HepG2 (cell line): Measurements from ENCODE around the gene ANKRD13C. TPM values are rescaled to one million over a fixed set of nuclear protein-coding genes. Genes with fewer than 3 reads are reported as not detected.

ENCODE experiments used
- ATAC-seq: fragments of 200-7000 bp; cut with Tn5 transposase; 3 replicates; pipeline ENCODE4 v1.9.1; 2020; ENCODE audit warnings: mild to moderate bottlenecking, moderate library complexity
- BruUV-seq: library from RNA; stranded (reverse); fragments of 400-500 nt; replicated peaks from 2 replicates; lab custom pipeline; 2021; lab: Mats Ljungman, UMichigan
- CTCF ChIA-PET: fragments of 300-600 bp; formaldehyde crosslinking; extraction: SDS; loops from one replicate; lab custom pipeline; 2021; ENCODE audit warnings: low total read pairs, inconsistent platforms, low intra/inter-chr PET ratio; lab: Yijun Ruan, JAX
- POLR2A ChIA-PET: fragments of 350-600 bp; sonication (Branson Sonifier 250); formaldehyde crosslinking; loops from one replicate; lab custom pipeline; 2020; ENCODE audit warnings: antibody characterized with exemption, inconsistent platforms; lab: Yijun Ruan, JAX
- DNase-seq: peaks from one replicate; pipeline ENCODE4 v3.0.0-alpha.2; 2015; ENCODE audit warnings: low spot score
- FAIRE-seq: peaks from 3 replicates; lab custom pipeline; 2011; peaks lifted over from hg19 to GRCh38; lab: Jason Lieb, UNC
- H2AFZ ChIP-seq: one replicate; pipeline ENCODE4 v1.6.1; 2011; ENCODE audit warnings: low read length, inconsistent platforms
- H3K27ac ChIP-seq: fragments of 300-600 bp; 3 replicates; pipeline ENCODE4 v1.8.0; 2011; ENCODE audit warnings: mixed run types, mild to moderate bottlenecking, mixed read lengths, low read length, inconsistent platforms; ENCODE audit not compliant: insufficient read depth; ENCODE audit errors: extremely low read length
- H3K27me3 ChIP-seq, 2 experiments: fragments of 200-600 bp in 1 of 2; 2 replicates in 1 of 2; 3 replicates in 1 of 2; pipeline versions ENCODE4 v1.6.0 to v1.8.0; 2011; ENCODE audit warnings: low read length in 2 of 2, mild to moderate bottlenecking in 2 of 2, moderate library complexity in 2 of 2, inconsistent platforms in 1 of 2; ENCODE audit not compliant: insufficient read depth in 2 of 2, control insufficient read depth in 1 of 2
- H3K36me3 ChIP-seq, 2 experiments: fragments of 200-600 bp in 1 of 2; replicated peaks in 1 of 2; 2 replicates in 1 of 2; 3 replicates in 1 of 2; pipeline versions ENCODE4 v1.5.1 to v1.8.0; 2011; ENCODE audit warnings: low read length in 2 of 2, inconsistent platforms in 1 of 2; ENCODE audit not compliant: insufficient read depth in 2 of 2, control insufficient read depth in 1 of 2
- H3K4me1 ChIP-seq: 2 replicates; pipeline ENCODE4 v1.5.1; 2012; ENCODE audit warnings: low read length, inconsistent platforms; ENCODE audit not compliant: insufficient read depth
- H3K4me2 ChIP-seq: 2 replicates; pipeline ENCODE4 v1.6.0; 2011; ENCODE audit warnings: low read depth, low read length, inconsistent platforms
- H3K4me3 ChIP-seq, 3 experiments: fragments of 200-600 bp in 1 of 3; sonication (generic), shearing (Covaris generic) in 1 of 3; replicated peaks in 1 of 3; 2 replicates each; pipeline ENCODE4 v1.5.1; 2011 to 2016; ENCODE audit warnings: low read length in 3 of 3, inconsistent platforms in 2 of 3, low read depth in 2 of 3, mild to moderate bottlenecking in 2 of 3, control low read depth in 1 of 3, mixed read lengths in 1 of 3; ENCODE audit not compliant: insufficient read depth in 1 of 3
- H3K79me2 ChIP-seq: one replicate; pipeline ENCODE4 v1.6.1; 2011; ENCODE audit warnings: low read length, inconsistent platforms; ENCODE audit not compliant: insufficient read depth
- H3K9ac ChIP-seq: 2 replicates; pipeline ENCODE4 v1.6.0; 2011; ENCODE audit warnings: mild to moderate bottlenecking, low read depth, low read length, inconsistent platforms; ENCODE audit not compliant: insufficient read depth
- H3K9me3 ChIP-seq: 2 replicates; pipeline ENCODE4 v1.5.1; 2012; ENCODE audit warnings: mild to moderate bottlenecking, low read length
- H4K20me1 ChIP-seq: 2 replicates; pipeline ENCODE4 v1.6.0; 2011; ENCODE audit warnings: inconsistent platforms, mild to moderate bottlenecking, low read length, moderate library complexity; ENCODE audit not compliant: insufficient read depth
- ETV6 ChIP-seq: sonication (generic); formaldehyde crosslinking; conservative IDR thresholded peaks from 2 replicates; pipeline ENCODE4 v1.4.0; 2020; ENCODE audit warnings: missing genetic modification reagents
- EZH2 ChIP-seq: conservative IDR thresholded peaks from 2 replicates; pipeline ENCODE4 v1.6.1; 2012; ENCODE audit warnings: mild to moderate bottlenecking, low read depth, low read length, moderate library complexity
- HOMEZ ChIP-seq: IDR thresholded peaks from 2 replicates; pipeline ENCODE4 v1.6.1; 2016; ENCODE audit warnings: low read depth
- KAT8 ChIP-seq: IDR thresholded peaks from 2 replicates; pipeline ENCODE4 v1.6.1; 2016; ENCODE audit warnings: missing genetic modification reagents, missing compliant biosample characterization
- MIER3 ChIP-seq: IDR thresholded peaks from 2 replicates; pipeline ENCODE4 v1.6.1; 2016; ENCODE audit warnings: missing compliant biosample characterization, borderline replicate concordance
- NFE2L1 ChIP-seq: sonication (generic); formaldehyde crosslinking; IDR thresholded peaks from 2 replicates; pipeline ENCODE4 v1.4.0; 2020; ENCODE audit warnings: missing genetic modification reagents, mild to moderate bottlenecking, borderline replicate concordance
- RFX3 ChIP-seq: IDR thresholded peaks from 2 replicates; pipeline ENCODE4 v1.6.1; 2016; ENCODE audit warnings: missing biosample characterization, missing genetic modification reagents
- SIN3B ChIP-seq: fragments of 150-350 bp; IDR thresholded peaks from 2 replicates; pipeline ENCODE4 v1.6.1; 2014; ENCODE audit warnings: low read length
- SNAI1 ChIP-seq: sonication (generic); formaldehyde crosslinking; IDR thresholded peaks from 2 replicates; pipeline ENCODE4 v1.5.0; 2020; ENCODE audit warnings: mild to moderate bottlenecking, missing genetic modification reagents, borderline replicate concordance
- SRSF4 ChIP-seq: fragments of 200-400 bp; formaldehyde crosslinking; IDR thresholded peaks from one replicate; pipeline ENCODE4 v1.6.1; 2018; ENCODE audit warnings: mild to moderate bottlenecking, low read depth, low read length, moderate library complexity; ENCODE audit not compliant: poor library complexity, severe bottlenecking
- TCF12 ChIP-seq, 2 experiments: fragments of 450-650 bp in 1 of 2; sonication (generic) in 1 of 2; formaldehyde crosslinking in 1 of 2; IDR thresholded peaks; 2 replicates each; pipeline versions ENCODE4 v1.6.1 to v1.8.0; 2017 to 2022; ENCODE audit warnings: antibody characterized with exemption in 1 of 2, mild to moderate bottlenecking in 1 of 2, missing genetic modification reagents in 1 of 2, moderate library complexity in 1 of 2
- ZNF850 ChIP-seq: sonication (generic); formaldehyde crosslinking; conservative IDR thresholded peaks from 2 replicates; pipeline ENCODE4 v1.9.0; 2021; ENCODE audit warnings: mild to moderate bottlenecking, missing genetic modification reagents
- ZXDC ChIP-seq: sonication (generic); formaldehyde crosslinking; IDR thresholded peaks from 2 replicates; pipeline ENCODE4 v1.5.0; 2020; ENCODE audit warnings: mild to moderate bottlenecking, missing genetic modification reagents
- WGBS: methylation state at CpG from one replicate; pipeline ENCODE4 v1.1.6; 2017; ENCODE audit warnings: low lambda C conversion rate; 5-methylcytosine and 5-hydroxymethylcytosine counted together
- in situ Hi-C: cut with HindIII; loops from 2 replicates; pipeline ENCODE4 v1.10.0; 2017; ENCODE audit warnings: low pct_unique_long_range_greater_than_20kb; ENCODE audit not compliant: extremely low pct_ligation_motif_present
- intact Hi-C: fragments of 100-400 bp; cut with micrococcal nuclease; formaldehyde crosslinking; loops from one replicate; pipeline ENCODE4 v1.10.0; 2022; ENCODE audit not compliant: unreplicated experiment
- polyA plus RNA-seq, 8 experiments: library from polyadenylated mRNA; depleted of rRNA in 3 of 8; stranded (reverse) in 7 of 8; unstranded in 1 of 8; fragments of >200 nt; fragmentation: Illumina TruSeq in 4 of 8; extraction: Trizol in 4 of 8; gene quantifications; 2 replicates each; pipeline versions ENCODE4 v1.2.1 to v1.2.3, GENCODE V29; 2011 to 2016; ENCODE audit warnings: low read depth in 4 of 8, missing spikeins in 1 of 8, mixed read lengths in 1 of 8; ENCODE audit not compliant: insufficient read depth in 1 of 8
- total RNA-seq, 5 experiments: library from RNA; depleted of rRNA; stranded (reverse); fragments of >200 nt; fragmentation: Illumina TruSeq; extraction: Trizol; gene quantifications; 2 replicates each; pipeline ENCODE4 v1.2.3, GENCODE V29; 2016; ENCODE audit warnings: low read depth in 1 of 5
- TF ChIP-seq, protein P1 (sequence below): sonication (generic); formaldehyde crosslinking; IDR thresholded peaks from 2 replicates; pipeline ENCODE4; 2020; ENCODE audit warnings: missing genetic modification reagents, mild to moderate bottlenecking, borderline replicate concordance
- TF ChIP-seq, protein P2 (sequence below): IDR thresholded peaks from 2 replicates; pipeline ENCODE4 v1.6.1; 2012; ENCODE audit warnings: inconsistent platforms
- TF ChIP-seq, protein P3 (sequence below): sonication (generic); formaldehyde crosslinking; IDR thresholded peaks from 2 replicates; pipeline ENCODE4 v1.5.0; 2020; ENCODE audit warnings: missing genetic modification reagents

Gene ANKRD13C
- total and polyA plus RNA-seq, 2 of the 13 experiments (the other 11 are each of a cell fraction or from before 2014, with no cell fraction given) = 6.2 to 17.6 TPM

DNA sequence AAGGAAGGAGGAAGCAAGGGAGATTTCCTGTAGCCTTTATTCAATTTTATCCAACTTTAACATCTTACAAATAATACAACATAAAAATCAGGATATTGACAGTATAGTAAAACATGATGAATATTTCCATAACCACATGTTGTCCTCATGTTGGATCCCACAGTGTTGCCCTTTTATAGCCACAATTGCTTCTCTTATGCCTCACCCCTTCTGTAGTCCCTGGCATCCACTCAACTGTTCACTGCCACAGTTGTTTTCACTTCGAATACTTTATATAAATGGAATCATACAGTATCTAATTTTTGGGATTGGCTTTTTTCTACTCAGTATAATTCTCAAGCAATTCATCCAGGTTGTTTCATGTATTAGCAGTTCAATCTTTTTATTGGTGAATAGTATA is 88.6 kb downstream of the ANKRD13C start:
- H3K36me3 ChIP-seq = peaks cover 0 to 9% of the 10 kb centered on the region in 2 experiments; a peak in 3 of 5 replicates
- ATAC-seq = no peak
- H2AFZ ChIP-seq = no peak overlapping the region
- no peak overlapping the region for H3K4me3 ChIP-seq
- no peaks in the 10 kb centered on the region for H3K4me1 ChIP-seq
- no peaks in the 10 kb centered on the region for H4K20me1 ChIP-seq
- no peak for DNase-seq
- no peak overlapping the region for H3K9ac ChIP-seq
- CTCF ChIA-PET = no interaction called here
- intact Hi-C loops = no loop called here
- H3K79me2 ChIP-seq = no peaks in the 10 kb centered on the region
- BruUV-seq = no TSS peak
- no peaks in the 10 kb centered on the region for H3K27me3 ChIP-seq
- POLR2A ChIA-PET = no interaction called here
- WGBS = 89% methylated on average over 1 of the region's 1 CpG
- no peak for FAIRE-seq
- H3K9me3 ChIP-seq = no peaks in the 10 kb centered on the region
- no peak overlapping the region for H3K27ac ChIP-seq
- in situ Hi-C loops = no loop called here
- no peak overlapping the region for H3K4me2 ChIP-seq
- TF ChIP-seq SRSF4 (no peak), ZXDC (CRISPR knock-in tag) (no peak), KAT8 (CRISPR knock-in tag) (no peak), RFX3 (CRISPR knock-in tag) (no peak), MIER3 (CRISPR knock-in tag) (no peak), SNAI1 (CRISPR knock-in tag) (no peak), ETV6 (CRISPR knock-in tag) (no peak), TCF12 (IDR thresholded peaks at IDR 0.05) (no peak), TCF12 (CRISPR knock-in tag; IDR thresholded peaks at IDR 0.05) (no peak), HOMEZ (CRISPR knock-in tag) (no peak), ZNF850 (no peak), EZH2 (no peak), SIN3B (no peak), NFE2L1 (CRISPR knock-in tag) (no peak)
- TF ChIP-seq, protein P1, sequence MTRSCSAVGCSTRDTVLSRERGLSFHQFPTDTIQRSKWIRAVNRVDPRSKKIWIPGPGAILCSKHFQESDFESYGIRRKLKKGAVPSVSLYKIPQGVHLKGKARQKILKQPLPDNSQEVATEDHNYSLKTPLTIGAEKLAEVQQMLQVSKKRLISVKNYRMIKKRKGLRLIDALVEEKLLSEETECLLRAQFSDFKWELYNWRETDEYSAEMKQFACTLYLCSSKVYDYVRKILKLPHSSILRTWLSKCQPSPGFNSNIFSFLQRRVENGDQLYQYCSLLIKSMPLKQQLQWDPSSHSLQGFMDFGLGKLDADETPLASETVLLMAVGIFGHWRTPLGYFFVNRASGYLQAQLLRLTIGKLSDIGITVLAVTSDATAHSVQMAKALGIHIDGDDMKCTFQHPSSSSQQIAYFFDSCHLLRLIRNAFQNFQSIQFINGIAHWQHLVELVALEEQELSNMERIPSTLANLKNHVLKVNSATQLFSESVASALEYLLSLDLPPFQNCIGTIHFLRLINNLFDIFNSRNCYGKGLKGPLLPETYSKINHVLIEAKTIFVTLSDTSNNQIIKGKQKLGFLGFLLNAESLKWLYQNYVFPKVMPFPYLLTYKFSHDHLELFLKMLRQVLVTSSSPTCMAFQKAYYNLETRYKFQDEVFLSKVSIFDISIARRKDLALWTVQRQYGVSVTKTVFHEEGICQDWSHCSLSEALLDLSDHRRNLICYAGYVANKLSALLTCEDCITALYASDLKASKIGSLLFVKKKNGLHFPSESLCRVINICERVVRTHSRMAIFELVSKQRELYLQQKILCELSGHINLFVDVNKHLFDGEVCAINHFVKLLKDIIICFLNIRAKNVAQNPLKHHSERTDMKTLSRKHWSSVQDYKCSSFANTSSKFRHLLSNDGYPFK = no peak
- TF ChIP-seq, protein P2, sequence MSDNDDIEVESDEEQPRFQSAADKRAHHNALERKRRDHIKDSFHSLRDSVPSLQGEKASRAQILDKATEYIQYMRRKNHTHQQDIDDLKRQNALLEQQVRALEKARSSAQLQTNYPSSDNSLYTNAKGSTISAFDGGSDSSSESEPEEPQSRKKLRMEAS = no peak
- TF ChIP-seq, protein P3, sequence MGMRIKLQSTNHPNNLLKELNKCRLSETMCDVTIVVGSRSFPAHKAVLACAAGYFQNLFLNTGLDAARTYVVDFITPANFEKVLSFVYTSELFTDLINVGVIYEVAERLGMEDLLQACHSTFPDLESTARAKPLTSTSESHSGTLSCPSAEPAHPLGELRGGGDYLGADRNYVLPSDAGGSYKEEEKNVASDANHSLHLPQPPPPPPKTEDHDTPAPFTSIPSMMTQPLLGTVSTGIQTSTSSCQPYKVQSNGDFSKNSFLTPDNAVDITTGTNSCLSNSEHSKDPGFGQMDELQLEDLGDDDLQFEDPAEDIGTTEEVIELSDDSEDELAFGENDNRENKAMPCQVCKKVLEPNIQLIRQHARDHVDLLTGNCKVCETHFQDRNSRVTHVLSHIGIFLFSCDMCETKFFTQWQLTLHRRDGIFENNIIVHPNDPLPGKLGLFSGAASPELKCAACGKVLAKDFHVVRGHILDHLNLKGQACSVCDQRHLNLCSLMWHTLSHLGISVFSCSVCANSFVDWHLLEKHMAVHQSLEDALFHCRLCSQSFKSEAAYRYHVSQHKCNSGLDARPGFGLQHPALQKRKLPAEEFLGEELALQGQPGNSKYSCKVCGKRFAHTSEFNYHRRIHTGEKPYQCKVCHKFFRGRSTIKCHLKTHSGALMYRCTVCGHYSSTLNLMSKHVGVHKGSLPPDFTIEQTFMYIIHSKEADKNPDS = no peak
